ENCODE measurements around the gene MSTN.

MSTN gene

DNA sequence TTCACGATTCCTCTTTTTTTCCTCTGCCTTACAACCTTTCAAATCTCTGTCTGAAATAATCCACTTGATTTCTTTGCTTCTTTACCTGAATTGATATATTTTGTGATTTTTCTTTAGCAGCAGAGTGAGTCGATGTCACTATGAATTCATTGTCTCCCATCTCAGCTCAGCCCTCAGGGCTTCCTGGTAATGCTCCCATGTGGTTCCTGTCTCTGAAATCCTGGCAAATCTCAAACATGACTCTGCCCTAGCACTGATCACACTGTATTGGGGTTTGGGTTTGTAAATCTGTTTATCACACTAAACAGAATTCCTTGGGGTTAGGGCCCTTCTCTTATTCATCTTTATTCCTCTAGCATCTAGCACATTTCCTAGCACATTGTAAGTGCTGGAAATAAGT lies 43.0 kb upstream of the MSTN start:
- Histone ChIP-seq H3K36me3 (ENCODE audit: insufficient read depth, low read length) (no peaks in the 10 kb centered on the region), H3K79me2 (ENCODE audit: insufficient read depth, low read length) (no peaks in the 10 kb centered on the region)

DNA sequence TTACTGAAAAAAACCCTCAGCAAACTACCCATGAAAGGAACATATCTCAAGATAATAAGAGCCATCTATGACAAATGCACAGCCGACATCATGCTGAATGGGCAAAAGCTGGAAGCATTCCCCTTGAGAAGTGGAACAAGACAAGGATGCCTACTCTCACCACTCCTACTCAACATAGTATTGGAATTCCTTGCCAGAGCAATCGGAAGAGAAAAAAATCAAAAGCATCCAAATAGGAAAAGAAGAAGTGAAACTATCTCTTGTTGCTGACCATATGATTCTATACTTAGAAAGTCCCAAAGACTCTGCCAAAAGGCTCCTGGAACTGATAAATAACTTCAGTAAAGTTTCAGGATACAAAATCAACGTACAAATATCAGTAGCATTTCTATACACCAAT lies 40.6 kb upstream of the MSTN start:
- Histone ChIP-seq H3K9ac (ENCODE audit: low read depth, low read length, poor library complexity, severe bottlenecking) (no peak overlapping the region), H3K79me2 (ENCODE audit: insufficient read depth, low read length) (no peaks in the 10 kb centered on the region), H3K4me3 (ENCODE audit: low read length, poor library complexity, severe bottlenecking) (no peak overlapping the region), H3K9me2 (replicated peaks; ENCODE audit: low read depth, low read length) (no peaks in the 10 kb centered on the region), H3K9me3 (ENCODE audit: insufficient read depth, low read depth, low read length) (no peaks in the 10 kb centered on the region), H3K36me3 (ENCODE audit: insufficient read depth, low read length) (no peaks in the 10 kb centered on the region), H4K20me1 (ENCODE audit: insufficient read depth, low read length, poor library complexity, severe bottlenecking) (no peaks in the 10 kb centered on the region), H3K4me2 (ENCODE audit: low read depth, low read length, poor library complexity, severe bottlenecking) (no peak overlapping the region), H3F3A (ENCODE audit: low read depth) (no peaks in the 10 kb centered on the region), H3K27me3 (ENCODE audit: insufficient read depth, low read length, poor library complexity, severe bottlenecking) (no peaks in the 10 kb centered on the region), H3K4me1 (ENCODE audit: insufficient read depth, low read length, poor library complexity, severe bottlenecking) (no peaks in the 10 kb centered on the region), H2AFZ (ENCODE audit: low read length) (no peak overlapping the region)
- no peak for TF ChIP-seq EZH2phosphoT487 (IDR thresholded peaks at IDR 0.05; ENCODE audit: borderline replicate concordance)
- TF ChIP-seq, protein P1, sequence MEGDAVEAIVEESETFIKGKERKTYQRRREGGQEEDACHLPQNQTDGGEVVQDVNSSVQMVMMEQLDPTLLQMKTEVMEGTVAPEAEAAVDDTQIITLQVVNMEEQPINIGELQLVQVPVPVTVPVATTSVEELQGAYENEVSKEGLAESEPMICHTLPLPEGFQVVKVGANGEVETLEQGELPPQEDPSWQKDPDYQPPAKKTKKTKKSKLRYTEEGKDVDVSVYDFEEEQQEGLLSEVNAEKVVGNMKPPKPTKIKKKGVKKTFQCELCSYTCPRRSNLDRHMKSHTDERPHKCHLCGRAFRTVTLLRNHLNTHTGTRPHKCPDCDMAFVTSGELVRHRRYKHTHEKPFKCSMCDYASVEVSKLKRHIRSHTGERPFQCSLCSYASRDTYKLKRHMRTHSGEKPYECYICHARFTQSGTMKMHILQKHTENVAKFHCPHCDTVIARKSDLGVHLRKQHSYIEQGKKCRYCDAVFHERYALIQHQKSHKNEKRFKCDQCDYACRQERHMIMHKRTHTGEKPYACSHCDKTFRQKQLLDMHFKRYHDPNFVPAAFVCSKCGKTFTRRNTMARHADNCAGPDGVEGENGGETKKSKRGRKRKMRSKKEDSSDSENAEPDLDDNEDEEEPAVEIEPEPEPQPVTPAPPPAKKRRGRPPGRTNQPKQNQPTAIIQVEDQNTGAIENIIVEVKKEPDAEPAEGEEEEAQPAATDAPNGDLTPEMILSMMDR (conservative IDR thresholded peaks at IDR 0.05; ENCODE audit: low read length) = no peak

More for the DNA sequence above, 43.0 kb upstream of the MSTN start:
- Histone ChIP-seq H3K4me3 (ENCODE audit: low read length, poor library complexity, severe bottlenecking) (no peak overlapping the region), H3K9ac (ENCODE audit: low read depth, low read length, poor library complexity, severe bottlenecking) (no peak overlapping the region), H3K9me2 (replicated peaks; ENCODE audit: low read depth, low read length) (no peaks in the 10 kb centered on the region), H3K27me3 (ENCODE audit: insufficient read depth, low read length, poor library complexity, severe bottlenecking) (no peaks in the 10 kb centered on the region), H2AFZ (ENCODE audit: low read length) (no peak overlapping the region), H3K9me3 (ENCODE audit: insufficient read depth, low read depth, low read length) (no peaks in the 10 kb centered on the region), H4K20me1 (ENCODE audit: insufficient read depth, low read length, poor library complexity, severe bottlenecking) (no peaks in the 10 kb centered on the region), H3F3A (ENCODE audit: low read depth) (no peaks in the 10 kb centered on the region), H3K4me1 (ENCODE audit: insufficient read depth, low read length, poor library complexity, severe bottlenecking) (no peaks in the 10 kb centered on the region), H3K4me2 (ENCODE audit: low read depth, low read length, poor library complexity, severe bottlenecking) (no peak overlapping the region)
- TF ChIP-seq, protein P1 (conservative IDR thresholded peaks at IDR 0.05; ENCODE audit: low read length) = no peak
- no peak for TF ChIP-seq EZH2phosphoT487 (IDR thresholded peaks at IDR 0.05; ENCODE audit: borderline replicate concordance)

DNA sequence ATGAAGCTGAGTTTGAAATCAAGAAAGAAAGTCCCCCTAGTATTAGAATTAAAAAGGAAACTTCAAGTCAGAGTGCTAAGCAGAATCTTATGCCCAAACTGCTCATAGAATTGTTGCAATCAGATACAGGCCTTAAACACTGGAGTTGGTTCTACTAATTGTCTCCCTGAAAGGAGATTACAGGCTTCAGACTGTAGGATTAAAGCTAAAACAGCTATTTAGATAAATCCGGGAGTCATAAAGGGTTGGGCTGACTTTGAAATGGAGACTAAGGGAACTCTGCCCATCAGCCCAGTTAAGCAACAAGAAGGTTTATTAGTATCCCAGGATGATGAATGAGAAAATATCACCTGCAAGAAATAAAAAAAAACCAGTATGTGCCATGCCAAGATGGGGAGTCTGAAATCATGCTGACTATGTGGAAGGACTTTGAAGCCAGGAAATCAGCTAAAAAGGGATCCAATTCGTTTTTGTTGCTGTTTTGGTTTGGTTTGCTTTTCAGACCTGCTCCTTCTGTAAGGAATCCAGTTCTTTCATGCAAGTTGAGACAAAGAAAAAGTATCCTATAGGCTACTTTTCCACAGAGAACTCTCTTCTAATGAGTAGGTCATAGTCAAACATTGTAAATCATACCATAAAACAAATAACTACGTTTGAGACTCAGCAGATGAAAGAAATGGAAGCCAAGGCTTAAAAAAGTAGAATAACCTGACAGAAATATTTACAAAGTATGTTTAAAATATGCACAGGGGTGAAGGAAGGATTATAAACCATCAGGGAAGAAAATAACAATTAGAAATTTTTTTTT lies 37.6 kb upstream of the MSTN start:
- no peaks in the 10 kb centered on the region for H3K36me3 ChIP-seq (ENCODE audit: insufficient read depth, low read length)
- H3K4me2 ChIP-seq (ENCODE audit: low read depth, low read length, poor library complexity, severe bottlenecking) = no peak overlapping the region
- no peaks in the 10 kb centered on the region for H3K79me2 ChIP-seq (ENCODE audit: insufficient read depth, low read length)
- no peaks in the 10 kb centered on the region for H3F3A ChIP-seq (ENCODE audit: low read depth)
- no peaks in the 10 kb centered on the region for H3K9me3 ChIP-seq (ENCODE audit: insufficient read depth, low read depth, low read length)
- H3K27me3 ChIP-seq (ENCODE audit: insufficient read depth, low read length, poor library complexity, severe bottlenecking) = no peaks in the 10 kb centered on the region
- H2AFZ ChIP-seq (ENCODE audit: low read length) = no peak overlapping the region
- H3K9ac ChIP-seq (ENCODE audit: low read depth, low read length, poor library complexity, severe bottlenecking) = no peak overlapping the region
- H3K4me1 ChIP-seq (ENCODE audit: insufficient read depth, low read length, poor library complexity, severe bottlenecking) = no peaks in the 10 kb centered on the region
- no peaks in the 10 kb centered on the region for H4K20me1 ChIP-seq (ENCODE audit: insufficient read depth, low read length, poor library complexity, severe bottlenecking)
- no peak overlapping the region for H3K4me3 ChIP-seq (ENCODE audit: low read length, poor library complexity, severe bottlenecking)
- TF ChIP-seq, protein P1 (conservative IDR thresholded peaks at IDR 0.05; ENCODE audit: low read length) = no peak
- TF ChIP-seq EZH2phosphoT487 (IDR thresholded peaks at IDR 0.05; ENCODE audit: borderline replicate concordance) = no peak
- H3K9me2 ChIP-seq (replicated peaks; ENCODE audit: low read depth, low read length) = no peaks in the 10 kb centered on the region
